MM.1S (cell line): ENCODE data around the gene ALOX15.

ENCODE experiments used
- DNase-seq: peaks from one replicate; pipeline ENCODE4 v3.0.0-alpha.2; 2015
- H2AFZ ChIP-seq: fragments of 300-600 bp; sonication (generic); 2 replicates; pipeline ENCODE4 v1.6.0; 2016; ENCODE audit warnings: antibody characterized with exemption, low read length
- H3F3A ChIP-seq: fragments of 300-600 bp; sonication (generic); 2 replicates; pipeline ENCODE4 v1.6.1; 2016; ENCODE audit warnings: mild to moderate bottlenecking, antibody characterized with exemption, low read length, moderate library complexity, mixed read lengths; ENCODE audit not compliant: insufficient read depth
- H3K27ac ChIP-seq: fragments of 300-600 bp; sonication (generic); 2 replicates; pipeline ENCODE4 v1.5.1; 2016; ENCODE audit warnings: mild to moderate bottlenecking, low read length
- H3K27me3 ChIP-seq: fragments of 300-600 bp; sonication (generic); replicated peaks from 2 replicates; pipeline ENCODE4 v1.6.0; 2016; ENCODE audit warnings: low read length; ENCODE audit not compliant: insufficient read depth
- H3K36me3 ChIP-seq: fragments of 300-600 bp; sonication (generic); replicated peaks from 2 replicates; pipeline ENCODE4 v1.6.1; 2016; ENCODE audit warnings: mild to moderate bottlenecking, low read length, mixed read lengths; ENCODE audit not compliant: insufficient read depth
- H3K4me1 ChIP-seq: fragments of 300-600 bp; sonication (generic); 2 replicates; pipeline ENCODE4 v1.6.1; 2016; ENCODE audit warnings: low read length, mixed read lengths
- H3K4me2 ChIP-seq: fragments of 300-600 bp; sonication (generic); 2 replicates; pipeline ENCODE4 v1.6.0; 2016; ENCODE audit warnings: low read depth, low read length
- H3K4me3 ChIP-seq: fragments of 300-600 bp; sonication (generic); 2 replicates; pipeline ENCODE4 v1.5.1; 2016; ENCODE audit warnings: low read length, mixed read lengths
- H3K79me2 ChIP-seq: fragments of 300-600 bp; sonication (generic); 2 replicates; pipeline ENCODE4 v1.6.1; 2016; ENCODE audit warnings: mixed run types, low read length, mixed read lengths
- H3K9ac ChIP-seq: fragments of 300-600 bp; sonication (generic); 2 replicates; pipeline ENCODE4 v1.6.1; 2016; ENCODE audit warnings: low read length, mixed read lengths
- H3K9me2 ChIP-seq: fragments of 300-600 bp; sonication (generic); replicated peaks from 2 replicates; pipeline ENCODE4 v1.6.1; 2016; ENCODE audit warnings: mild to moderate bottlenecking, low read length, mixed read lengths; ENCODE audit not compliant: insufficient read depth
- H3K9me3 ChIP-seq: fragments of 300-600 bp; sonication (generic); replicated peaks from 2 replicates; pipeline ENCODE4 v1.6.1; 2016; ENCODE audit warnings: mild to moderate bottlenecking, low read length, mixed read lengths; ENCODE audit not compliant: insufficient read depth
- H4K20me1 ChIP-seq: fragments of 300-600 bp; sonication (generic); 2 replicates; pipeline ENCODE4 v1.6.1; 2016; ENCODE audit warnings: mild to moderate bottlenecking, low read length, moderate library complexity, mixed read lengths; ENCODE audit not compliant: insufficient read depth
- CTCF ChIP-seq: fragments of 300-600 bp; sonication (generic); IDR thresholded peaks from 2 replicates; pipeline ENCODE4 v1.5.1; 2016; ENCODE audit warnings: antibody characterized with exemption, low read length, mixed read lengths
- EZH2 ChIP-seq: fragments of 300-600 bp; sonication (generic); optimal IDR thresholded peaks from 2 replicates; pipeline ENCODE3; 2017; ENCODE audit warnings: low read depth, mild to moderate bottlenecking, antibody characterized with exemption, low read length, mixed read lengths
- EZH2phosphoT487 ChIP-seq: fragments of 300-600 bp; sonication (generic); IDR thresholded peaks from 2 replicates; pipeline ENCODE4 v1.6.1; 2018; ENCODE audit warnings: antibody characterized with exemption, low read length

The ALOX15 gene

GRCh38 chr17:4674685-4674998 is 33.2 kb upstream of the ALOX15 start:
- H3K9ac ChIP-seq, result no peak overlapping the region
- no peaks in the 10 kb centered on the region for H4K20me1 ChIP-seq
- H3K4me2 ChIP-seq, result no peak overlapping the region
- no peak overlapping the region for H3K27ac ChIP-seq
- H2AFZ ChIP-seq, result no peak overlapping the region
- peaks cover 4% of the 10 kb centered on the region; the same call in 1 of the 2 replicates for H3K36me3 ChIP-seq
- TF ChIP-seq EZH2 (no peak), EZH2phosphoT487 (no peak), CTCF (no peak)
- no peaks in the 10 kb centered on the region for H3K27me3 ChIP-seq
- no peaks in the 10 kb centered on the region for H3F3A ChIP-seq
- no peak overlapping the region for H3K4me3 ChIP-seq
- DNase-seq, result no peak
- H3K9me3 ChIP-seq, result no peaks in the 10 kb centered on the region
- H3K9me2 ChIP-seq, result no peaks in the 10 kb centered on the region
- H3K4me1 ChIP-seq, result no peaks in the 10 kb centered on the region
- no peaks in the 10 kb centered on the region for H3K79me2 ChIP-seq

DNA sequence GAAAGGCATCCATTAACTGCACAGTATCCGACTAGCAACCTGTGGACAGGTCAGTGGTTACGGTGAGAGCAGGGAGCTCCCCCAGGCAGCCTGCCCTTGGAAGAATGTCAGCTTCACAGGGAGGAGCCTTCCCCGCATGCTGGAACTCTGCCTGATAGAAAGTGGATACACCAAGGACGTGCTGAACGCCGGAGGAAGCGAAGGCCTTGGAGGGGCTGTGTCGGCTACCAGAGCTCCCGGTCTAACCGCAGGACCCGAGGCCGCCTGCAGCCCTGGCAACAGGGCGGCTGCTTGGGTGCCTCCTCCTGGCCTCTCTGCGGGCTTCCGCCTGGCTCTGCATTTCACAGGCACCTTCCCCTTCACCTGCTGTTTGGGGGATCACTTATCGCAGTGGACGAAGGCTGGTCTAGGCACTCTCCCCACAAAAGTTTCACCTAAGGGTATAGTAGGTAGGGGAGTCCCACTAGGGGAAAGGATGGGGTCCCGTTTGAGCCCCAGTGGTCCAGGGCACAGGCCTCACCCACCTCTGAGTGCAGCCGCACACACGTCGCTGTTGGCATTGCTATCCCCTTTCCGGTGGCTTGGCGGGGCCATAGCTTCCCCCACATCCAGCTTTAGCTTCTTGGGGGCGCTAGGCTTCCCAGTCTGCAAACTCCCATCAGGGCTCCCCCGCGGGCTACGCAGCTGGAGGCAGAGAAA is 32.7 kb upstream of the ALOX15 start:
- DNase-seq, result no peak
- H3K4me3 ChIP-seq, result no peak overlapping the region

GRCh38 chr17:4673169-4673568 is 31.7 kb upstream of the ALOX15 start:
- Histone ChIP-seq H3K27me3 (no peaks in the 10 kb centered on the region), H3K4me1 (no peaks in the 10 kb centered on the region), H3K9ac (no peak overlapping the region), H3K9me2 (no peaks in the 10 kb centered on the region), H3K9me3 (no peaks in the 10 kb centered on the region), H3K36me3 (peaks cover 4% of the 10 kb centered on the region; the same call in 1 of the 2 replicates), H3K79me2 (no peaks in the 10 kb centered on the region), H3K27ac (no peak overlapping the region), H3K4me2 (no peak overlapping the region), H3F3A (no peaks in the 10 kb centered on the region), H3K4me3 (no peak overlapping the region), H4K20me1 (no peaks in the 10 kb centered on the region), H2AFZ (no peak overlapping the region)
- TF ChIP-seq EZH2phosphoT487 (no peak), EZH2 (no peak), CTCF (no peak)
- DNase-seq, result no peak

More for the DNA sequence above, 32.7 kb upstream of the ALOX15 start:
- no peaks in the 10 kb centered on the region for H3F3A ChIP-seq
- TF ChIP-seq EZH2phosphoT487 (no peak), EZH2 (no peak), CTCF (no peak)
- H3K27ac ChIP-seq, result no peak overlapping the region
- no peaks in the 10 kb centered on the region for H3K27me3 ChIP-seq
- H4K20me1 ChIP-seq, result no peaks in the 10 kb centered on the region
- no peaks in the 10 kb centered on the region for H3K4me1 ChIP-seq
- peaks cover 4% of the 10 kb centered on the region; the same call in 1 of the 2 replicates for H3K36me3 ChIP-seq
- H2AFZ ChIP-seq, result no peak overlapping the region
- no peaks in the 10 kb centered on the region for H3K79me2 ChIP-seq
- H3K9me3 ChIP-seq, result no peaks in the 10 kb centered on the region
- no peaks in the 10 kb centered on the region for H3K9me2 ChIP-seq
- no peak overlapping the region for H3K4me2 ChIP-seq
- no peak overlapping the region for H3K9ac ChIP-seq
